PFSK-1 (cell line): ENCODE results near the gene PTPRN2.

Source experiments
- FOXP2 ChIP-seq: optimal IDR thresholded peaks from 2 replicates; pipeline ENCODE3; 2011; ENCODE audit warnings: borderline replicate concordance, control low read depth, inconsistent platforms; ENCODE audit not compliant: insufficient read depth; ENCODE audit errors: extremely low read length, extremely low read depth
- POLR2AphosphoS5 ChIP-seq: IDR thresholded peaks from 2 replicates; pipeline ENCODE4 v1.6.1; 2012; ENCODE audit warnings: low read depth, mild to moderate bottlenecking, control low read depth, low read length, moderate library complexity
- SIN3A ChIP-seq: IDR thresholded peaks from 2 replicates; pipeline ENCODE4 v1.6.1; 2012; ENCODE audit warnings: mild to moderate bottlenecking, low read length, moderate library complexity, borderline replicate concordance; ENCODE audit not compliant: insufficient read depth
- TAF1 ChIP-seq: IDR thresholded peaks from 2 replicates; pipeline ENCODE4 v1.6.1; 2012; ENCODE audit warnings: low read length, control low read depth, borderline replicate concordance; ENCODE audit not compliant: insufficient read depth
- TF ChIP-seq, protein P1 (sequence below), 2 experiments: IDR thresholded peaks; 2 replicates each; pipeline versions ENCODE4 v1.6.1 to v1.8.0; 2011 to 2012; ENCODE audit warnings: low read depth in 2 of 2, low read length in 2 of 2, control low read depth in 1 of 2, inconsistent platforms in 1 of 2, mild to moderate bottlenecking in 1 of 2, moderate library complexity in 1 of 2; ENCODE audit not compliant: insufficient read depth in 1 of 2

The PTPRN2 gene

DNA sequence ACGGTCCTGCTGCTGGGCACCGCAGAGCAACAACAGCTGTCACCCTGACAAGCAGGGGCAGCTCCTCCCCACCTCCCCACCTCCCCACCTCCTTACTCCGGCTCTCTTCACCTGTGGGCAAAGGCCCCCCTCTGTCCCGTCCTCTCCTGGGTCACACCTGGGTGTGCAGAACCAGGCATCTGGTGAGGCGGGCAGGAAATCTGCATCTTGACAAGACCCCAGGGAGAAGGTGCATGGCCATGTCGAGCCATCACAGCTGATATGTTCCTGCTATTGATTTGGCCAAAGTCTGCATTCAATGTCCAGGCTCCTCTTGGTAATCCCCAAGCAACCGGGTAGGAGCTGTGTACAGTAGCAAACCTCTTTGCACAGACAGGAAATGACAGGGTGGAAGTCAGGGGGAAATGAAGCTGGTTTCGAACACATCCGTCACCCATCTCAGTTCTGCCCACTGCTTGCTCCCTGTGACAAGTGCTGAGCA, 696.7 kb downstream of the PTPRN2 start:
- TF ChIP-seq TAF1 = no peak
- TF ChIP-seq, protein P1, sequence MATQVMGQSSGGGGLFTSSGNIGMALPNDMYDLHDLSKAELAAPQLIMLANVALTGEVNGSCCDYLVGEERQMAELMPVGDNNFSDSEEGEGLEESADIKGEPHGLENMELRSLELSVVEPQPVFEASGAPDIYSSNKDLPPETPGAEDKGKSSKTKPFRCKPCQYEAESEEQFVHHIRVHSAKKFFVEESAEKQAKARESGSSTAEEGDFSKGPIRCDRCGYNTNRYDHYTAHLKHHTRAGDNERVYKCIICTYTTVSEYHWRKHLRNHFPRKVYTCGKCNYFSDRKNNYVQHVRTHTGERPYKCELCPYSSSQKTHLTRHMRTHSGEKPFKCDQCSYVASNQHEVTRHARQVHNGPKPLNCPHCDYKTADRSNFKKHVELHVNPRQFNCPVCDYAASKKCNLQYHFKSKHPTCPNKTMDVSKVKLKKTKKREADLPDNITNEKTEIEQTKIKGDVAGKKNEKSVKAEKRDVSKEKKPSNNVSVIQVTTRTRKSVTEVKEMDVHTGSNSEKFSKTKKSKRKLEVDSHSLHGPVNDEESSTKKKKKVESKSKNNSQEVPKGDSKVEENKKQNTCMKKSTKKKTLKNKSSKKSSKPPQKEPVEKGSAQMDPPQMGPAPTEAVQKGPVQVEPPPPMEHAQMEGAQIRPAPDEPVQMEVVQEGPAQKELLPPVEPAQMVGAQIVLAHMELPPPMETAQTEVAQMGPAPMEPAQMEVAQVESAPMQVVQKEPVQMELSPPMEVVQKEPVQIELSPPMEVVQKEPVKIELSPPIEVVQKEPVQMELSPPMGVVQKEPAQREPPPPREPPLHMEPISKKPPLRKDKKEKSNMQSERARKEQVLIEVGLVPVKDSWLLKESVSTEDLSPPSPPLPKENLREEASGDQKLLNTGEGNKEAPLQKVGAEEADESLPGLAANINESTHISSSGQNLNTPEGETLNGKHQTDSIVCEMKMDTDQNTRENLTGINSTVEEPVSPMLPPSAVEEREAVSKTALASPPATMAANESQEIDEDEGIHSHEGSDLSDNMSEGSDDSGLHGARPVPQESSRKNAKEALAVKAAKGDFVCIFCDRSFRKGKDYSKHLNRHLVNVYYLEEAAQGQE (IDR thresholded peaks at IDR 0.05; ENCODE audit: insufficient read depth in 1 of 2, low read depth in 2 of 2, low read length in 2 of 2) = no peak
- no peak for TF ChIP-seq FOXP2
- no peak for TF ChIP-seq SIN3A
- TF ChIP-seq POLR2AphosphoS5 = no peak

DNA sequence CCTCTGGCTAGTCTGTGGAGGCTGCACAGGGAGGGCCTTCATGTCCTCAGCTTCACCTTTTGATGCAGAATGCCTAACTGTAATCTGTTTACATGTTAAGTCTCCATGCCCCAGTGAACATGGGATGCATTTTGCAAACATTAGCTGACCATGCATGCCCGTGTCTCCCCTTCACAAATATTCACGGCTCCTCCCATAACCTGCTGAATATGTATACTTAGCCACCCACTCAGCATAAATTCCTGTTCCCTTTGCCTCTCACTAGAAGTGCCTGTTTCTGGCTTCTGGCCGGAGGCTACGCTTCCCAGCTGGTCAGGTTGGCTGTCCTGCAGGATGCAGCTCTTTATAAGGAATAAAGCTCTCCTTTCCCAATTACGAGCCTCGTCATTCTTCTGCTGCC, 698.1 kb downstream of the PTPRN2 start:
- no peak for TF ChIP-seq FOXP2
- TF ChIP-seq, protein P1 (IDR thresholded peaks at IDR 0.05; ENCODE audit: insufficient read depth in 1 of 2, low read depth in 2 of 2, low read length in 2 of 2) = no peak
- TF ChIP-seq POLR2AphosphoS5 = no peak
- TF ChIP-seq SIN3A = no peak
- no peak for TF ChIP-seq TAF1

DNA sequence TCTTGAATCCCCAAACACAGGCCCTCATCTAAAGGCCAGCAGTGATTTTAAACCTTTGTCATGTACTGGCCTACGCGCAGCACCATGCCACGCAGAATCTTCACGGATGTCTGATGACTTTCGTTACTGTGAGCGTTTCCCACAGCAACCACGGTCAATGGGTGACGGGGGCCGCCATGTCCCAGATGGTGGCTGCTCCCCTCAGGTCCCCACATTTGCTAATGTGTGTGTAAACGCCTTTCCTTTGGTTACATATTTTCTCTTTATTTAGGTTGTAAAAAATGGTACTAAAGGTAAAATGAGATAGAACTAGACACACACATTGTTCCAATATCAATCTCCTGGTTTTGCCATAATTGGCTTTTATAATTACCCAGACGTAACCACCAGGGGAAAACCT, 699.0 kb downstream of the PTPRN2 start:
- TF ChIP-seq, protein P1 (IDR thresholded peaks at IDR 0.05; ENCODE audit: insufficient read depth in 1 of 2, low read depth in 2 of 2, low read length in 2 of 2) = no peak
- TF ChIP-seq TAF1 (no peak), SIN3A (no peak), POLR2AphosphoS5 (no peak), FOXP2 (no peak)

DNA sequence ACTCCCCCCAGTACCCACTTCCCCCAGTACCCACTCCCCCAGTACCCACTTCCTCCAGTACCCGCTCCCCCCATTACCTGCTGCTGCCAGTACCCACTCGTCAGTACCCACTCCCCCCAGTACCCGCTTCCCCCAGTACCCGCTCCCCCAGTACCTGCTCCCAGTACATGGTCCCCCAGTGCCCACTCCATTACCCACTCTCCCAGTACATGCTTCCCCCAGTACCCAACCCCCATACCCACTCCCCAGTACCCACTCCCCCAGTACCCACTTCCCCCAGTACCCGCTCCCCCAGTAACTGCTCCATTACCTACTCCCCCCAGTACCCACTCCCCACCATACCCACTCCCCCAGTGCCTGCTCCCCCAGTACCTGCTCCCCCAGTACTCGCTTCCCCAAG, 700.2 kb downstream of the PTPRN2 start:
- TF ChIP-seq, protein P1 (IDR thresholded peaks at IDR 0.05; ENCODE audit: insufficient read depth in 1 of 2, low read depth in 2 of 2, low read length in 2 of 2) = no peak
- TF ChIP-seq TAF1 (no peak), POLR2AphosphoS5 (no peak), SIN3A (no peak), FOXP2 (no peak)

DNA sequence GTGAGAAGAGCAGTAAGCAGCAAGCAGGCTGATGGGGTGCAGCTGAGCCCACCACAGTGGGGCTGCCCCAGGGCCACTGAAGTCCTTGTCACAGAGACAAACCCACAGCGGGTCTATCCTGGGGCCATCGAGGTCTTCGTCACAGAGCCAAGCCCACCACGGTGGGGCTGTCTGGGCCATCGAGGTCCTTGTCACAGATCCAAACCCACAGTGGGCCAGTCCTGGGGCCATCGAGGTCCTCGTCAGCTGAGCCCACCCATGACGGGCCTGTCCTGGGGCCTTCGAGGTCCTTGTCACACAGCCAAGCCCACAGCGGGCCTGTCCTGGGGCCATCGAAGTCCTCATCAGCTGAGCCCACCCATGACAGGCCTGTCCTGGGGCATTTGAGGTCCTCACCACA, 700.9 kb downstream of the PTPRN2 start:
- TF ChIP-seq, protein P1 (IDR thresholded peaks at IDR 0.05; ENCODE audit: insufficient read depth in 1 of 2, low read depth in 2 of 2, low read length in 2 of 2) = no peak
- TF ChIP-seq POLR2AphosphoS5 = no peak
- TF ChIP-seq SIN3A = no peak
- no peak for TF ChIP-seq TAF1
- no peak for TF ChIP-seq FOXP2
